PC-9 (cell line): ENCODE data around the gene UBE4B. TPM values are rescaled to one million over a fixed set of nuclear protein-coding genes. Genes with fewer than 3 reads are reported as not detected.

Experiments used
- BruUV-seq: library from RNA; stranded (reverse); fragments of 400-500 nt; replicated peaks from 2 replicates; lab custom pipeline; 2021; lab: Mats Ljungman, UMichigan
- CTCF ChIA-PET: fragments of 300-600 bp; sonication (Branson Sonifier 250); formaldehyde crosslinking; loops from one replicate; lab custom pipeline; 2022; ENCODE audit warnings: antibody characterized with exemption; lab: Charles Lee
- POLR2A ChIA-PET: fragments of 300-600 bp; sonication (Branson Sonifier 250); formaldehyde crosslinking; loops from one replicate; lab custom pipeline; 2022; ENCODE audit warnings: antibody characterized with exemption; ENCODE audit not compliant: unreplicated experiment; lab: Charles Lee
- DNase-seq, 2 experiments: peaks; one replicate each; pipeline versions ENCODE4 v3.0.0 to v3.0.0-alpha.2; 2015 to 2022; ENCODE audit warnings: mixed read lengths in 1 of 2
- H2AFZ ChIP-seq: fragments of 200-600 bp; sonication (generic); 2 replicates; pipeline ENCODE4 v1.8.1; 2017; ENCODE audit warnings: antibody characterized with exemption
- H3F3A ChIP-seq: fragments of 200-600 bp; sonication (generic); 2 replicates; pipeline ENCODE4 v1.8.1; 2017; ENCODE audit warnings: antibody characterized with exemption, mild to moderate bottlenecking, low read depth; ENCODE audit not compliant: insufficient read depth
- H3K27ac ChIP-seq: fragments of 200-600 bp; sonication (generic); 2 replicates; pipeline ENCODE4 v1.6.1; 2016; ENCODE audit warnings: mixed run types
- H3K27me3 ChIP-seq: fragments of 200-600 bp; sonication (generic); 2 replicates; pipeline ENCODE4 v1.6.1; 2016; ENCODE audit warnings: low read depth, mixed run types; ENCODE audit not compliant: insufficient read depth
- H3K36me3 ChIP-seq: fragments of 200-600 bp; sonication (generic); 2 replicates; pipeline ENCODE4 v1.6.1; 2016; ENCODE audit warnings: low read depth, mixed run types
- H3K4me1 ChIP-seq: fragments of 200-600 bp; sonication (generic); replicated peaks from 2 replicates; pipeline ENCODE4 v1.6.1; 2016; ENCODE audit warnings: mixed run types; ENCODE audit not compliant: insufficient read depth
- H3K4me2 ChIP-seq: fragments of 200-600 bp; sonication (generic); 2 replicates; pipeline ENCODE4 v1.6.1; 2017; ENCODE audit warnings: mixed run types
- H3K4me3 ChIP-seq: fragments of 200-600 bp; sonication (generic); 2 replicates; pipeline ENCODE4 v1.6.1; 2016; ENCODE audit warnings: mixed run types
- H3K79me2 ChIP-seq: fragments of 200-600 bp; sonication (generic); 2 replicates; pipeline ENCODE4 v1.6.1; 2017; ENCODE audit warnings: low read depth, mixed run types
- H3K9me2 ChIP-seq: fragments of 200-600 bp; sonication (generic); 2 replicates; pipeline ENCODE4 v1.8.1; 2017; ENCODE audit warnings: mild to moderate bottlenecking; ENCODE audit not compliant: insufficient read depth
- H3K9me3 ChIP-seq: fragments of 200-600 bp; sonication (generic); 2 replicates; pipeline ENCODE4 v1.8.1; 2016; ENCODE audit warnings: low read depth; ENCODE audit not compliant: insufficient read depth
- H4K20me1 ChIP-seq: fragments of 200-600 bp; sonication (generic); 2 replicates; pipeline ENCODE4 v1.8.1; 2017; ENCODE audit not compliant: insufficient read depth
- CTCF ChIP-seq: fragments of 200-600 bp; sonication (generic); conservative IDR thresholded peaks from 2 replicates; pipeline ENCODE4 v1.6.1; 2017; ENCODE audit warnings: mixed run types, antibody characterized with exemption, mild to moderate bottlenecking, moderate library complexity
- EZH2 ChIP-seq: fragments of 200-600 bp; sonication (generic); IDR thresholded peaks from 2 replicates; pipeline ENCODE4 v1.8.0; 2017; ENCODE audit warnings: antibody characterized with exemption, low read depth
- intact Hi-C: fragments of 100-400 bp; cut with micrococcal nuclease; formaldehyde crosslinking; loops from one replicate; pipeline ENCODE4 v1.10.0; 2022; ENCODE audit not compliant: unreplicated experiment
- total RNA-seq: library from RNA; stranded (reverse); gene quantifications from 2 replicates; pipeline ENCODE4 v1.2.3, GENCODE V29; 2021

The UBE4B gene
- total RNA-seq, 1 experiment from 2014 or later, result 59.1 TPM

- H3K36me3 ChIP-seq, result no peaks in the 10 kb centered on the region
- H3K9me3 ChIP-seq, result no peaks in the 10 kb centered on the region
- intact Hi-C loops, result loop anchor here (2.0 to 5.0 kb wide), 3 partner anchors 141 to 206 kb away; partner anchors contain the start of gene KIF1B
- no TSS peak for BruUV-seq
- peak overlapping the region; percentile 89 for H3K4me2 ChIP-seq
- H3K4me3 ChIP-seq, result peak overlapping the region; percentile 82
- no peaks in the 10 kb centered on the region; the same call in 1 of the 2 replicates for H3K4me1 ChIP-seq
- peaks cover 7% of the 10 kb centered on the region; the same call in 1 of the 2 replicates for H3F3A ChIP-seq
- TF ChIP-seq EZH2 (no peak), CTCF (no peak)
- H2AFZ ChIP-seq, result peak overlapping the region; percentile 92
- ChIA-PET CTCF (interaction anchor here (0.6 to 1.2 kb wide), 2 partner anchors 83 to 139 kb away, joined by 3 to 6 read pairs; no protein-coding TSS in a partner anchor), POLR2A (interaction anchor here (0.6 kb wide), 2 partner anchors 397 to 476 kb away, joined by 3 read pairs; partner anchors contain the start of gene CENPS)
- peak; percentile 30 to 41 for DNase-seq
- no peaks in the 10 kb centered on the region for H3K27me3 ChIP-seq
- H3K79me2 ChIP-seq, result peaks cover 49% of the 10 kb centered on the region
- H3K27ac ChIP-seq, result peak overlapping the region; percentile 83
- H3K9me2 ChIP-seq, result no peaks in the 10 kb centered on the region
- H4K20me1 ChIP-seq, result no peaks in the 10 kb centered on the region
Measured at GRCh38 chr1:10033359-10033845, 644 bp downstream of the UBE4B start.

- CTCF ChIA-PET, result no interaction called here
Measured at GRCh38 chr1:10042746-10043145, 10.0 kb downstream of the UBE4B start.

More at GRCh38 chr1:10042746-10043145, 10.0 kb downstream of the UBE4B start:
- H3K36me3 ChIP-seq, result no peaks in the 10 kb centered on the region
- no peak overlapping the region for H2AFZ ChIP-seq
- H3K4me1 ChIP-seq, result no peaks in the 10 kb centered on the region
- no peak overlapping the region for H3K27ac ChIP-seq
- no peaks in the 10 kb centered on the region for H3K9me2 ChIP-seq
- H3K9me3 ChIP-seq, result no peaks in the 10 kb centered on the region
- no peaks in the 10 kb centered on the region for H3K27me3 ChIP-seq
- H3K4me2 ChIP-seq, result no peak overlapping the region
- H3F3A ChIP-seq, result no peaks in the 10 kb centered on the region
- no peaks in the 10 kb centered on the region for H4K20me1 ChIP-seq
- intact Hi-C loops, result no loop called here
- peaks cover 50% of the 10 kb centered on the region for H3K79me2 ChIP-seq
- POLR2A ChIA-PET, result no interaction called here
- no peak for DNase-seq
- BruUV-seq, result no TSS peak
- TF ChIP-seq EZH2 (no peak), CTCF (no peak)
- H3K4me3 ChIP-seq, result no peak overlapping the region
